ENCODE data around the gene XRCC2.

The XRCC2 gene

GRCh38 chr7:152608656-152609055, 67.3 kb downstream of the XRCC2 start:
- no peak for DNase-seq

DNA sequence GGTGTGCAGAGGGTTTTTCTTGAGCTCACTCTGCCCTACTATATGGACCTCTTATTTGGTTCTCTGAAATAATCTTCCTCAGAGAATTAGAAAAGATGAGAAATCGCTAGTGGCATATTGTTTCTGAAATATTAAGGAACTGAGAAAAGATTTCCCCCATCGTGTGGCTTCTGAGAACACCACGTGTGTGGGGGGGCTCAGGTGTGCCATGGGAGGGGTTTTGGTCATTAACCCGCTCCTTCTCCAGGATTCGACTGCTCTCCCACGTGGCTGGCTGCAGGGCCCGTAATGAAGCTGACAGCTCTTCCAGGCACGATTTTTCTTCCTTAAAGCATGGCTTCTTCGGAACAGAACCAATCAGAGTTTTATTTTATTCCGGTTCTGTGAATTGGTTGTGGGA, 67.7 kb downstream of the XRCC2 start:
- no peak for DNase-seq

DNA sequence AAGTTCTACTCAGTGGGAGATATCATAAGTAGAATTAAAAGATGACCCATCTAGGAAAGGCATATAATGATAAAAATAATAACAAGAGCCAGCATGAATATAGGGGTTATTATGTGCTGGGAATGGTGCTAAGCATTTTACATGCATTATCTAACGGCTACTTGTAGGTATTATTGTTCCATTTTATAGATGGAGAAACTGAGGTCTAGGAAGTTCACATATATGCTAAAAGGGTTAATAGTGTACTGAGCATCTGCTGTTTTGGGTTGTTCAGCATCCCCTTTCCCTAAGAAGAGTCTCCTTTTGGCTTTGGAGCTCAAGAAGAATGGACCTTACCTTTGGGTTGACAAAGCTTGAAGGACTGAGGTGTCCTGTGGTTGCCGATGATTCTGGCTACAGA, 68.9 kb downstream of the XRCC2 start:
- DNase-seq = no peak

DNA sequence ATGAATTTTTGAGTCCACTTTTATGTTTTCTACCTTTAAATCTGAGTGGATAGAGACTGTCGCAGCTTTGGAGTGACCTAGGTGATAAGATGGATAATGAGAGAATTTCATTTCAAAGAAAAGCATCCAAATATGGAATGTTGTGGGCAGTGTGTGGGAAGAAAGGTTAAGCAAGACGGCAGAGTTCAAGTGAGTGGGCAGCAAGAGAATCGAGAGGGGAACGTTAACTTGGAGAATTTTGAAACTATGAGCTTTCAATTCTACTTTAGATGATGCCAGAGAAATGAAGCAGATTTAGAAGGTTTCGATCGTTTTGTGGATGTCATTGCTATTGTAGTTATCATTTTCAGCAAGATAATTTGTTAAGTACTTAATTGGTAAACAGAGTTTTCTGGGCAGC, 73.0 kb downstream of the XRCC2 start:
- no peak for DNase-seq

DNA sequence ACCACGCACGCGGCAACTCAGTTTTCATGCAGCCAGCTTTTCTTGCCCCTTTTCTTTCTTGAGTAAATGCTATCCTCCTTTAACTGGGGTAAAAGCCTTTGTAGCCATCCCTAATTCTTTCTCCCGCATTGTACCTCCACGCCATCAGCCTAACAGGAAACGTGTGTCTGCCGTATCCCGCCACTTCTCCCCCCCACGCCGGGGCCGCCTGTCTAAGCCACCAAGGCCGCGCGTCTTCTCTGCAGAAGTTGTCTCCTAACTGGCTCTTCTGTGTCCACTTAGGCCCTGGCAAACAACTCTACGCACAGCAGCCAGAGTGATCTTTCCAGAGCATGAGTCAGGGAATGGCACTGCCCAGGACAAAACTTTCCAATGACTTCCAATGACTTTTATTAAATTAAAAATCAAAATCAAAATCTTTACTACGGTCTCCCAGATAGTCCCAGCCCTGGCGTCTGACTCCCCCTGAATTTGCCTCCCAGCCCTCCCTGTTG, 74.6 kb downstream of the XRCC2 start:
- DNase-seq = no peak

DNA sequence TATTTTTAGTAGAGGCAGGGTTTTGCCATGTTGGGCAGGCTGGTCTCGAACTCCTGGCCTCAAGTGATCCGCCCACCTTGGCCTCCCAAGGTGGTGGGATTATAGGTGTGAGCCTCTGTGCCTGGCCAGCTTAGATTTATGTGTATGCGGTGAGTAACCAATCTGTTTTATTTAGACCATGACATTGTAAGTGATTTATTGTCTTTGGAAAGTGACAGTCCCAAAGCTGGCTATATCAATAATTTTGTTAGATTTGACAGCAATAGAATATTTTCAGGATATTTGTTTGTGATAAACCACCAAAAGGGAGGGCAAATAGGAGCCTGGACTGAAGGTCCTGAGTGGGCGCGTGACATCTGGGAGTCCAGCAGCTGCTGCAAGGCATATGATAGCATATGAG, 75.7 kb downstream of the XRCC2 start:
- no peak for DNase-seq

- DNase-seq = no peak
These were observed 78.4 kb downstream of the XRCC2 start for GRCh38 chr7:152597507-152597906.

DNA sequence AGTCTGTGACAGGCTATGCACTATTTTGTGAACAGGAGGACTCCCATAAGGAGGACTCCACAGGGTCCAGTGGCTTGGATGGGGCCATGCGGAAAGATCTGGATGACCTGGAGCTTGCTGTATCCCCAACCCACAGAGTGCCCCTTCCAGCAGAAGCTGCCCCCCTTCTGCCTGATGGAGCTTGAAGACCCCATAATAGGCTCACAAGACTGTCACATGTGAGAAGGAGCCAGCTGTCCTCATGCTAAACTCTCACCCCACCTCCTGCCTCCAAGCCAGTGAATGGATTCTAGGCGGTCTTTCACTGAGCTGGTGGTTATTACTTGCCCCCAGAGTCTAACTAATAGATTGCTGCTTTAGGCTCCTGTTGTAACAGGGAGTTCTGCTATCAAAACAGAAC, 79.1 kb downstream of the XRCC2 start:
- no peak for DNase-seq
